SK-N-SH treated with all-trans-retinoic acid at 6 μM for 48 hours (cell line): ENCODE measurements around the gene SIRPG.

Experiments
- CREB5 ChIP-seq: fragments of 250-450 bp; sonication (Bioruptor Pico); IDR thresholded peaks from 2 replicates; pipeline ENCODE4 v1.5.1; 2020; ENCODE audit warnings: low read depth, mild to moderate bottlenecking, moderate library complexity
- CSDC2 ChIP-seq: fragments of 250-450 bp; sonication (Bioruptor Pico); IDR thresholded peaks from 2 replicates; pipeline ENCODE4 v1.5.0; 2020; ENCODE audit warnings: mild to moderate bottlenecking, moderate library complexity
- CSRNP3 ChIP-seq: fragments of 250-450 bp; sonication (Bioruptor Pico); IDR thresholded peaks from 2 replicates; pipeline ENCODE4 v1.5.1; 2021; ENCODE audit warnings: mild to moderate bottlenecking, moderate library complexity
- GLIS3 ChIP-seq: fragments of 250-450 bp; sonication (Bioruptor Pico); IDR thresholded peaks from 2 replicates; pipeline ENCODE4 v1.5.0; 2020; ENCODE audit warnings: mild to moderate bottlenecking, moderate library complexity
- OSR1 ChIP-seq: fragments of 250-450 bp; sonication (Bioruptor Pico); IDR thresholded peaks from 2 replicates; pipeline ENCODE4 v1.8.0; 2022; ENCODE audit warnings: moderate library complexity, mild to moderate bottlenecking, inconsistent platforms
- PATZ1 ChIP-seq: fragments of 250-450 bp; sonication (Bioruptor Pico); IDR thresholded peaks from 2 replicates; pipeline ENCODE4 v1.8.0; 2020; ENCODE audit warnings: mild to moderate bottlenecking, moderate library complexity, borderline replicate concordance
- TCF4 ChIP-seq: fragments of 250-450 bp; sonication (Bioruptor Pico); IDR thresholded peaks from 2 replicates; pipeline ENCODE4 v1.8.0; 2021; ENCODE audit warnings: mild to moderate bottlenecking, moderate library complexity, borderline replicate concordance
- ZFP30 ChIP-seq: fragments of 450-650 bp; formaldehyde crosslinking; IDR thresholded peaks from 2 replicates; pipeline ENCODE4 v1.5.0; 2022; ENCODE audit warnings: mild to moderate bottlenecking, moderate library complexity
- ZNF8 ChIP-seq: fragments of 450-650 bp; formaldehyde crosslinking; IDR thresholded peaks from 2 replicates; pipeline ENCODE4 v1.5.0; 2020; ENCODE audit warnings: mild to moderate bottlenecking, moderate library complexity

GRCh38 chr20:1661542-1662299 is 4.1 kb upstream of the SIRPG start:
- no peak for TF ChIP-seq PATZ1 (CRISPR knock-in tag)
- TF ChIP-seq OSR1 (CRISPR knock-in tag), result no peak
- TF ChIP-seq ZFP30 (CRISPR knock-in tag), result no peak
- TF ChIP-seq CSDC2 (CRISPR knock-in tag), result no peak
- no peak for TF ChIP-seq CSRNP3 (CRISPR knock-in tag)
- no peak for TF ChIP-seq ZNF8
- TF ChIP-seq CREB5 (CRISPR knock-in tag), result no peak
- no peak for TF ChIP-seq TCF4
- TF ChIP-seq GLIS3 (CRISPR knock-in tag), result no peak
